ENCODE data around the gene RAB11FIP2.

Gene RAB11FIP2

GRCh38 chr10:117980755-117981702, 65.7 kb downstream of the RAB11FIP2 start:
- DNase-seq = no peak

GRCh38 chr10:117980216-117980615, 66.5 kb downstream of the RAB11FIP2 start:
- no peak for DNase-seq

GRCh38 chr10:117972168-117972837, 74.4 kb downstream of the RAB11FIP2 start:
- no peak for DNase-seq

- DNase-seq = no peak
Measured at GRCh38 chr10:117970962-117971361, 75.8 kb downstream of the RAB11FIP2 start.

GRCh38 chr10:117969592-117969991, 77.1 kb downstream of the RAB11FIP2 start:
- DNase-seq = no peak

GRCh38 chr10:117968354-117969182, 78.2 kb downstream of the RAB11FIP2 start:
- DNase-seq = no peak

- no peak for DNase-seq
Measured at GRCh38 chr10:117967149-117967650, 79.5 kb downstream of the RAB11FIP2 start.

- no peak for DNase-seq
Measured at GRCh38 chr10:117965984-117966383, 80.8 kb downstream of the RAB11FIP2 start.

GRCh38 chr10:117964536-117964935, 82.2 kb downstream of the RAB11FIP2 start:
- DNase-seq = no peak

- DNase-seq = no peak
Measured at GRCh38 chr10:117960345-117960935, 86.3 kb downstream of the RAB11FIP2 start.

- no peak for DNase-seq
Measured at GRCh38 chr10:117956972-117957371, 89.8 kb downstream of the RAB11FIP2 start.

GRCh38 chr10:117955176-117955575, 91.6 kb downstream of the RAB11FIP2 start:
- no peak for DNase-seq

Measured in activated CD4-positive, alpha-beta T cell treated with anti-CD3 and anti-CD28 coated beads, Interleukin-2, amount 50 U/mL, for 4 hours (primary cell).